ENCODE data around the gene TGFBR1. TPM values are rescaled to one million over a fixed set of nuclear protein-coding genes. Genes with fewer than 3 reads are reported as not detected.

TGFBR1 gene
- total RNA-seq, result 24.9 TPM
- 10 to 100 TPM; 18.0 to 27.0 (median 18.9) TPM for polyA plus RNA-seq

DNA sequence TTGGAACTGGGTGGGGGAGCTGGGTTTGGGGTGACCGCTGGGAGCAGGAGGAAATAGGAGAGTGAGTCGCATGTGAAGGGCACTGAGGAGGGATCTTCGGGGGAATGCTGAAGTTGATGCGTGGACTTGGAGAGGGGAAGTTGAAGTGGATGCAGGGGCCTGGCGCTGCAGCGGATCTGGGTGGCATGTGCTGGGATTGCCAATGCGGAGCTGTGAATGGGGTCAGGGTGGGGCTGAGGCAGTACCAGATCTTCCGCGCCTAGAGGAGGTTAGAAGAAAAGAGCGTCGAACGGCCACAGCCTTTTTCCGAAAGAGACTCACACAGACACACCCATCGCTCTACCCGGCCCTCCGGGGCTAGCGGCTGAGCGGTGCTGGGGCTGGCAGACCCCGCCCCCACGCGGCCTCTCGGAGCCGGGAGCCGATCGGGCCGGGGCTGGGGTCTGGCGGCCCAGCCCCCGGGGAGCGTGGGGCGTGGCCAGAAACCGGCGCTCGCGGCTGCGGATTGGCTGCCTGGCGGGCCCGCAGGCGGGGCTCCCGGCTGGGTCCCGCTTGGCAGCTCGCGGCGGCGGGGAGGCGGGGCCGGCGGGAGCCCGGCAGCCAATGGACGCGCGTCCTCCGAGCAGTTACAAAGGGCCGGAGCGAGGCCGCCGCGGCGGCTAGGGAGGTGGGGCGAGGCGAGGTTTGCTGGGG lies at the start of gene TGFBR1:
TSS of gene TGFBR1 (plus strand) at position 655 of the 693 bp plus-strand sequence. CDS start 93 bp downstream, outside the sequence.
- H3K36me3 Mint-ChIP-seq, result peaks cover 5% of the 10 kb centered on the region

DNA sequence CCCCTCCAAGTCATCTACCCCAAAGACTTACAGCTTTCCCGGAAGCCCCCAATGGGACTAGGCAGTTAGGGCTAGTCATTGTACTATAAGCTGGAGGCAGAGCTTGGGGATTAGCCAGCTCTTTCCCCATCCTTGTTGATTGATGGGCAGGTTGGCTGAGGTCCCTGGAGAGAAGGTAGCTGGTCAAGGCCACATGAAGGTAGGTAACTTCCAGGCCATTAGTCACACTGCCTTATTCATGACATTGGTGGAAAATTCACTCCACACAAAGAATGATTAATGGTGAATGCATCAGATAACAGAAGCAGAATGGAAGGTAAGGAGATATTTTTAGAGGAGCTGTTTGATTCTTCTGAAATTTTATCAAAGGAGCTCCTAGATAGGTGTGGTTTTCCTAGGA lies 49.5 kb upstream of the TGFBR1 start:
- H3K4me1 ChIP-seq (ENCODE audit: control insufficient read depth, insufficient read depth, low read length, poor library complexity, severe bottlenecking), result peaks cover 57% of the 10 kb centered on the region
- peak overlapping the region in 2 of 3 donors; percentile 20 to 48 for H3K27ac Mint-ChIP-seq

More for the DNA sequence above, at the start of gene TGFBR1:
- peak within 1 kb of the TSS; percentile 93 for H3K4me3 ChIP-seq (ENCODE audit: low read depth, low read length)
- Mint-ChIP-seq H3K4me3 (peak within 1 kb of the TSS; percentile 92 to 96 (median 96)), H3K27ac (peak within 1 kb of the TSS; percentile 57 to 99 (median 85)), H3K9me3 (peaks cover 0 to 2% (median 0%) of the 10 kb centered on the region in 7 donors), H3K27me3 (no peaks in the 10 kb centered on the region), H3K4me1 (peaks cover 29 to 56% (median 44%) of the 10 kb centered on the region in 4 donors)
- peak within 1 kb of the TSS; percentile 76 for H3K27ac ChIP-seq (ENCODE audit: insufficient read depth, low read length, poor library complexity, severe bottlenecking)
- H3K9me3 ChIP-seq (ENCODE audit: control insufficient read depth in 2 of 2, low read length in 2 of 2), result no peaks in the 10 kb centered on the region
- ATAC-seq (ENCODE audit: low read depth in 2 of 2) (peak; percentile 89 to 90), DNase-seq (peak; percentile 91 to 98 (median 92))
- no peaks in the 10 kb centered on the region for H3K27me3 ChIP-seq (ENCODE audit: control insufficient read depth, insufficient read depth, low read length)
- no peaks in the 10 kb centered on the region for H3K36me3 ChIP-seq (ENCODE audit: control insufficient read depth, insufficient read depth, low read length)
- H3K4me1 ChIP-seq (ENCODE audit: control insufficient read depth, insufficient read depth, low read length, poor library complexity, severe bottlenecking), result peaks cover 46% of the 10 kb centered on the region

DNA sequence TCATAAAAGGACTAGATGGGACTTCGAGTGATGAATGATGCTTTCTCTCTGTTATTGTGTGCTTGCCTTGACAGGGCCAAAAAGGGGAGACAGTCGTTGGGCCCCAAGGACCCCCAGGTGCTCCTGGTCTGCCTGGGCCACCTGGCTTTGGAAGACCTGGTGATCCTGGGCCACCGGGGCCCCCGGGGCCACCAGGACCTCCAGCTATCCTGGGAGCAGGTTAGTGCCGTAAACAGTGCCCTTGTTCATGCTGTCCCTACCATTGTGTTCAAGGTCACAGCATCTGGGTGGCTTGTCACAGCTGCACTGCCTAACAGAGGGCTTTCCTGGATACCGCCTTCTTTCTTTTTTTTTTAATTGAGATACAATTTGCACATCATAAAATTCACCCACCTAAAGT lies 48.7 kb upstream of the TGFBR1 start:
- H3K27me3 ChIP-seq (ENCODE audit: control insufficient read depth, insufficient read depth, low read length), result no peaks in the 10 kb centered on the region
- no peaks in the 10 kb centered on the region for H3K36me3 ChIP-seq (ENCODE audit: control insufficient read depth, insufficient read depth, low read length)
- H3K4me1 ChIP-seq (ENCODE audit: control insufficient read depth, insufficient read depth, low read length, poor library complexity, severe bottlenecking), result peaks cover 57% of the 10 kb centered on the region
- H3K9me3 ChIP-seq (ENCODE audit: control insufficient read depth in 2 of 2, low read length in 2 of 2), result no peaks in the 10 kb centered on the region
- H3K4me3 ChIP-seq (ENCODE audit: low read depth, low read length), result no peak overlapping the region
- Mint-ChIP-seq H3K27me3 (no peaks in the 10 kb centered on the region), H3K4me1 (peaks cover 33 to 85% (median 67%) of the 10 kb centered on the region in 4 donors), H3K27ac (no peak overlapping the region), H3K36me3 (no peaks in the 10 kb centered on the region), H3K4me3 (peak overlapping the region in 2 of 4 donors; percentile 25 to 91), H3K9me3 (peaks cover 0 to 2% (median 0%) of the 10 kb centered on the region in 7 donors)
- ATAC-seq (ENCODE audit: low read depth in 2 of 2) (no peak), DNase-seq (no peak)
- no peak overlapping the region for H3K27ac ChIP-seq (ENCODE audit: insufficient read depth, low read length, poor library complexity, severe bottlenecking)

More for the DNA sequence above, 49.5 kb upstream of the TGFBR1 start:
- Mint-ChIP-seq H3K36me3 (no peaks in the 10 kb centered on the region), H3K4me1 (peaks cover 33 to 86% (median 61%) of the 10 kb centered on the region in 4 donors), H3K9me3 (no peaks in the 10 kb centered on the region), H3K4me3 (peak overlapping the region in 1 of 4 donors; percentile 49), H3K27me3 (no peaks in the 10 kb centered on the region)
- Histone ChIP-seq H3K27me3 (ENCODE audit: control insufficient read depth, insufficient read depth, low read length) (no peaks in the 10 kb centered on the region), H3K27ac (ENCODE audit: insufficient read depth, low read length, poor library complexity, severe bottlenecking) (no peak overlapping the region), H3K36me3 (ENCODE audit: control insufficient read depth, insufficient read depth, low read length) (no peaks in the 10 kb centered on the region), H3K4me3 (ENCODE audit: low read depth, low read length) (no peak overlapping the region), H3K9me3 (ENCODE audit: control insufficient read depth in 2 of 2, low read length in 2 of 2) (no peaks in the 10 kb centered on the region)
- no peak for DNase-seq
- no peak for ATAC-seq (ENCODE audit: low read depth in 2 of 2)

DNA sequence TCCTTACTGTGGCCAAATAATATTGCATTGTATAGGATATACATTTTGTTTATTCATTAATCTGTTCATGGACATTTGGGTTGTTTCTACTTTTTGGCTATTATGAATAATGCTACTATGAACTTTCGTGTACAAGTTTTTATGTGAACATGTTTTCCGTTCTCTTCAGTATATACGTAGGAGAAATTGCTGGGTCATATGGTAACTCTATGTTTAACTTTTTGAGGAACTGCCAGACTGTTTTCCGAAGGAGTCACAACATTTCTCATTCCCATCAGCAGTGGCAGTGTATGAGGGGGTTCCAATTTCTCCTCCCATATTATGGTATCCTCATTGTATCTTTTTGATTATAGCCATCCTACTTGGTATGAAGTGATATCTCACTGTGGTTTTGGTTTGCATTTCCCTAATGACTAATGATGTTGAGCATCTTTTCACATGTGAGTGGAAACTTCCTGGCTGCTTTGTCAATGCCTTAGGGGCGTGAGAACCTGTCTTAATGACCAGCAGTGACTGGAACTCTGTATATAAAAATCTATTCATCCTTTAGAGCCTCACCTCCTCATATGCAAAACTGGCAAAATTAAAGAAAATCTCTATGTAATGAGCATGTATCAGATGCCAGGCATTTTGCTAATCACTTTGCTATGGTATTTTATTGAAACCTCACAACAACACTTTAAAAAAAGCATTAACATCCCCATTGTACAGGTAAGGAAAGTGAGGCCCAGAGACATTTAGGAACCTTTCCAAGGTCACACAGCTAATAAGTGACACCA lies 47.8 kb upstream of the TGFBR1 start:
- peaks cover 57% of the 10 kb centered on the region for H3K4me1 ChIP-seq (ENCODE audit: control insufficient read depth, insufficient read depth, low read length, poor library complexity, severe bottlenecking)
- Mint-ChIP-seq H3K27me3 (no peaks in the 10 kb centered on the region), H3K27ac (peak overlapping the region; percentile 79 to 86 (median 83)), H3K4me3 (peak overlapping the region; percentile 83 to 92 (median 91)), H3K9me3 (peaks cover 0 to 2% (median 0%) of the 10 kb centered on the region in 7 donors), H3K36me3 (no peaks in the 10 kb centered on the region), H3K4me1 (peaks cover 33 to 89% (median 71%) of the 10 kb centered on the region in 4 donors)
- peak overlapping the region; percentile 87 for H3K4me3 ChIP-seq (ENCODE audit: low read depth, low read length)
- no peak overlapping the region for H3K27ac ChIP-seq (ENCODE audit: insufficient read depth, low read length, poor library complexity, severe bottlenecking)
- H3K9me3 ChIP-seq (ENCODE audit: control insufficient read depth in 2 of 2, low read length in 2 of 2), result no peaks in the 10 kb centered on the region
- ATAC-seq (ENCODE audit: low read depth in 2 of 2), result peak; percentile 22 to 23
- peak in 1 of 3 donors; percentile 63 for DNase-seq
- H3K36me3 ChIP-seq (ENCODE audit: control insufficient read depth, insufficient read depth, low read length), result no peaks in the 10 kb centered on the region
- H3K27me3 ChIP-seq (ENCODE audit: control insufficient read depth, insufficient read depth, low read length), result no peaks in the 10 kb centered on the region

DNA sequence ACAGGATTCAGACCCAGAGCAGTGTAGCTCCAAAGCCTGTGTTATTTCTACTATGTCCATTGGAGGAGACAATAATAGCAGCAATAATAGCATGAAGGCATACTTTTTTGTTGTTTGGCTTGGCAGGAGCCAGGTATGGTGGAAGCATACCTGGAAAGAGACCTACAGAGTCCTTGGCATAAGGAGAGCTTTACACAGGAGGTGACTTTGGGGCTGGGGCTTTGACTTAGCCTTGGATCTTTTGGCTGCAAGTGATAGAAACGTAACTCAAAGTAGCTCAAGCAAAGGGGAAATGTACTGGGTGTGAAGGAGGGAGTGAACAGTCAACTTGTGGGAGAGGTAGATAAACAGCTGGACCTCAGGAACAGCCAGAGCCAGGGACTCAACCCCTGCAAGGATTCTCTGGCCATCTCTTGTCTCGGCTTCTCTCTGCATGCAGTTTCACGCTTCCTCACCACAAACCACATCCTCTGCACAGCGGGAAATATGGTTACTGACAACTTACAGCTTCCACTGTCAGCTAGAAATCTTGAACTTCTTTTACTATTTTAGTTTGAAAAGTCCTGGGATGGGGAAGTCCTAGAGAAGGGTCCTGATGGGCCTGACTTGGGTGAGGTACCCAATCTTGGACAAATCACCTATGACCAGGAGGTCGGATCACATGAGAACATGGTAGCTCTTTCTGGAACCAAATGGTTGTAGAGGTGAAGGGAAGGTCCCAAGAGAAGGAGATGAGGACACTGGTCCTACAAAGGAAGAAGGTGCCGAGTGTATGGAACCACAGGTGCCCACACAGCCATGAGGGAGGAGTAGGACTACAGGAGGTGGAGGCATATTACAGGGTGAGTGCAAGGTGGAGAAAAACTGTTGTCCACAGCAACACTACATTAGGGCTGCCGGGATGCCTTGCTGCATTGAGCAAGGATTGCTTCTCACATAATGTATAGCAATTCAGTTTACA lies 47.0 kb upstream of the TGFBR1 start:
- Mint-ChIP-seq H3K4me1 (peaks cover 33 to 86% (median 74%) of the 10 kb centered on the region in 4 donors), H3K4me3 (peak overlapping the region; percentile 83 to 92 (median 91)), H3K36me3 (no peaks in the 10 kb centered on the region), H3K9me3 (peaks cover 0 to 2% (median 0%) of the 10 kb centered on the region in 7 donors), H3K27me3 (no peaks in the 10 kb centered on the region), H3K27ac (peak overlapping the region; percentile 79 to 86 (median 83))
- Histone ChIP-seq H3K36me3 (ENCODE audit: control insufficient read depth, insufficient read depth, low read length) (no peaks in the 10 kb centered on the region), H3K27me3 (ENCODE audit: control insufficient read depth, insufficient read depth, low read length) (no peaks in the 10 kb centered on the region), H3K4me1 (ENCODE audit: control insufficient read depth, insufficient read depth, low read length, poor library complexity, severe bottlenecking) (peaks cover 55% of the 10 kb centered on the region), H3K4me3 (ENCODE audit: low read depth, low read length) (peak overlapping the region; percentile 87), H3K9me3 (ENCODE audit: control insufficient read depth in 2 of 2, low read length in 2 of 2) (no peaks in the 10 kb centered on the region), H3K27ac (ENCODE audit: insufficient read depth, low read length, poor library complexity, severe bottlenecking) (peak overlapping the region; percentile 65)
- DNase-seq (peak; percentile 46 to 90 (median 82)), ATAC-seq (ENCODE audit: low read depth in 2 of 2) (peak; percentile 81)

DNA sequence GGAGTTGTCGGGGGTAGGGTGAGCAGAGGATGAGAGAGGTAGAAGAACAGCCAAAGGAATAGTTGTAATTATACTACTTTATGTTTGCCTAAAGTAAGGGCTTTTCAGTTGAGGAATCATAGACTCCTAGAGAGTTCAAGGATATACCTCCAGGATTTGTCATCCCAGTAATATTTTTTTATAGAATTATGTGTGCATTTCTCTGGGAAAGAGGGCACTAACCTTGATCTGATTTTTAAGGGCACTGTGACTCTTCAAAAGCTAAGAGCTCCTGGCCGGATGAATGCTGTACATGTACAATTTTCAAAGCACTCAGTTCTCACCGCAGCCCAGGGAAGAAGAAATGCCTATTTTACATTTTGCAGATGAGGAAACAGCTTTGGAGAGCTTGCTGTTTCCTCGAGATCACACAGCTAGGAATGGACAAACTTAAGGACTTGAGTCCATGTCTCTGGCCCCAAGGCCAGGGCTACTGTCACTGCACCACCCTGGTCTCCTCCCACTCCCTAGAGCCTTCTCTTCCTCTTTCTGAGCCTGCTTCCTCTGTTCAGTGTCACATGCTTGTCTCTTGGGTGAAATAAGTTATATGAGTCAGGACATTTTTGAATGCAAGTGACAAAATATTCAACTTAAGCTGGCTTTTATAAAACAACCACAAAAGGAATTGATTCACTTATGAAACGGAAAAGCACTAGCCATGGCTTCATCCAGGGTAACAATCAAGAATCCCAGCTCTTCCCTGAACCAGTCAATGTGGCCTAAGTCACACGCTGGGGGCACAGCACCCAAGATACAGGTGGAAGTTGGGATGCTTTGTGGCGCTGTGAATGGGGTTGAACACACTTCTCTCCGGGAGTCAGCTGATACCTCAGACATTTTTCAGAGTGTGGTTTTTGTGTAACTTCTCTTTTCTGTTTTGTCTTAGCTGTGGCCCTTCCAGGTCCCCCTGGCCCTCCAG lies 45.7 kb upstream of the TGFBR1 start:
- H3K4me1 ChIP-seq (ENCODE audit: control insufficient read depth, insufficient read depth, low read length, poor library complexity, severe bottlenecking), result peaks cover 46% of the 10 kb centered on the region
- H3K36me3 Mint-ChIP-seq, result no peaks in the 10 kb centered on the region
- DNase-seq, result peak in 1 of 3 donors; percentile 76
- H3K4me3 Mint-ChIP-seq, result peak overlapping the region; percentile 70 to 91 (median 87)
- H3K9me3 ChIP-seq (ENCODE audit: control insufficient read depth in 2 of 2, low read length in 2 of 2), result no peaks in the 10 kb centered on the region
- peak overlapping the region; percentile 87 for H3K4me3 ChIP-seq (ENCODE audit: low read depth, low read length)
- H3K36me3 ChIP-seq (ENCODE audit: control insufficient read depth, insufficient read depth, low read length), result no peaks in the 10 kb centered on the region
- peak; percentile 52 to 72 for ATAC-seq (ENCODE audit: low read depth in 2 of 2)
- peak overlapping the region; percentile 31 for H3K27ac ChIP-seq (ENCODE audit: insufficient read depth, low read length, poor library complexity, severe bottlenecking)
- H3K4me1 Mint-ChIP-seq, result peaks cover 34 to 88% (median 68%) of the 10 kb centered on the region in 4 donors
- no peaks in the 10 kb centered on the region for H3K27me3 Mint-ChIP-seq
- no peaks in the 10 kb centered on the region for H3K27me3 ChIP-seq (ENCODE audit: control insufficient read depth, insufficient read depth, low read length)
- peak overlapping the region in 2 of 3 donors; percentile 57 to 83 for H3K27ac Mint-ChIP-seq
- peaks cover 0 to 4% (median 0%) of the 10 kb centered on the region in 7 donors for H3K9me3 Mint-ChIP-seq
